ENCODE data around the gene GPR33.
A peak's percentile ranks its signal among the peaks of the same experiment; 100 is the strongest.
"Not testable (repeated sequence)": the region's sequence is repeated elsewhere in the genome, so short reads cannot be mapped to it uniquely, and the experiment has no call there.

The GPR33 gene

GRCh38 chr14:31457665-31458659, 29.9 kb downstream of the GPR33 start:
- no peak for DNase-seq (ENCODE audit: low read depth)

DNA sequence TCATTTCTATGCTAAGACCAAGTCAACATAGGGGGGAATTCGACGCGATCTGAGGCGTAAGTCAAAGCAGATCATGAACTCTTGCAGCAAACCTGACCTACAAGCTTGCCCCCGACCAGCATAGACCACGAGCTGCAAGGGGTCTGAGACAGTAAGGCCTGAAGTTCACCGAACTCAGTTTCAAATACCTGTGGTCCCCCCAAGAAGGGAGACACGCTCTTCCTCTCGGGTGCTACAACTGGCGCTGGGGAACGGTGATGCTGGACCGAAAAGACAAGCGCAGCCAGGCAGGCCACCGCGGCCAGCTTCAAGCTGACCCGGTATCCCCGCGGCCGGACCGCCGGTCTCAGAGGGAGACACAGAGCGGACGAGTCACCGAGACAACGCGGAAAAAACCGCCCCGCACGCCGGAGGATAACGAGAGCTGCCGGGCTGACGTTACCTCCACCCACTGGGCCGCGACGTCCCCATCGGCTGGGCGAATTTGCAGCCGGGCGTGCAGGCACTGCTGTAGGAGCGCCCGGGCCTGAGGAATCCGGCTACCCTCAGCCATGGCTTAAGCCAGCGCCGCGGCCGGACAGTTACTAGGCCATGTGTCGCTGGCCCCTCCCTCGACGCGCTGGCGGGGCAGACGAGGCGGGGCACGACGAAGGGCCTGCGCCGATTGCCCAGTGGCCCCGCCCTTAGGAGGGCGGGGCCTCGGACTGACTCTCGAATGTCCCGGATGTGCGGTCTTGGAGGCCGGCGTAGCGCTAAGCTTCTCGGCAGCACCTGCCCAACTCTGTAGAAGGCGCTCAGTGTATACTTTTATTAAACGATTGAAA, 30.8 kb downstream of the GPR33 start, which contains the start of gene DTD2:
Gene DTD2, minus strand, starts transcription at position 666 of the 824 bp plus-strand sequence. Its CDS starts 113 bp downstream, at position 553.
- peak; percentile 89 for DNase-seq (ENCODE audit: low read depth)

DNA sequence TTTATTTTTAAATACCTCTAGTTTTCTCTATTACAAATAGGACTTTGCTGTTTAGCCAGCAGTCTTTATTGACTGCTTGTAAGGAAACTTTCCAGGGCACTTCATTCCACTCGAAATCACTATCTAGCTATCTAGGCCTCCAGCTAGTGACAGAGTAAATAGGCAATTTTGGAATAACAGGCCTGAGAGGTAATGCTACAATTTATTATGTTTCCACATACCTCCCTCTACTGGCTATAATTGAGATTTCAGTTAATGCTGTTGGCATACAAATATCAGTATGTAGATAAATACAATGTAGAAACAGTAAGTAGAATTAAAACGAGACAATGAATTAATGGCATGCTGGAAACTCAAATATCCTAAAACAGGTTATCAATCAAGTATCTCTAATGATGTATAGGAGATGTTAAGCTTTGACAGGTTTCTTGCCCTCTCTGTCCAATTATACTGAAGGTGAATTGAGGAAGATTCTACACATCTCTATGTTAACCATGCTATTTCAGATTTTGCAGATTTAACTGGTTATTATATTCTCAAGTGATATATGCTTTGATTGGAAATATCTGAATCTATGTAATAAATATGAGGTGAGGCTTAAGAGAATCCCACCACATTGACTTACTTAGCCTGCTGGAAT, 37.7 kb downstream of the GPR33 start:
- DNase-seq (ENCODE audit: low read depth): no peak

GRCh38 chr14:31449136-31449535, 38.7 kb downstream of the GPR33 start:
- no peak for DNase-seq (ENCODE audit: low read depth)

DNA sequence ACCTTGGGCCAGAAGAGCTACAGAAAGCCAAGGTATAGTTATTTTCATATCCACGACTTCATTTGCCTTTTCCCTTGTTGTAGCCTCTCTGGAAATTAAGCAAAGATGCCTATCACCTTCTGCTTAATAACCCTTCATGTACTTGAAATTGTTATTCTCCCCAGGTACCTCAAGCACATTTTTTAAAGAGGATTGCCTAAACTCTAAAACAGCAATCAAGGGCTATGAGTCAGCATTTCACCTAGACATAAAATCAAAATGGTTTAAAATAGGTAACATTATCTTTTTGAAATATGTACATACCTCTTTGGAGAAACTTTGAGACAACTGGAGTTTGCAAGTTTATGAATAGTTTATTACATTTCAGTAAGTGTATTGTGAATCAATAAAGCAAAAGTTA, 42.1 kb downstream of the GPR33 start:
- DNase-seq (ENCODE audit: low read depth): no peak

DNA sequence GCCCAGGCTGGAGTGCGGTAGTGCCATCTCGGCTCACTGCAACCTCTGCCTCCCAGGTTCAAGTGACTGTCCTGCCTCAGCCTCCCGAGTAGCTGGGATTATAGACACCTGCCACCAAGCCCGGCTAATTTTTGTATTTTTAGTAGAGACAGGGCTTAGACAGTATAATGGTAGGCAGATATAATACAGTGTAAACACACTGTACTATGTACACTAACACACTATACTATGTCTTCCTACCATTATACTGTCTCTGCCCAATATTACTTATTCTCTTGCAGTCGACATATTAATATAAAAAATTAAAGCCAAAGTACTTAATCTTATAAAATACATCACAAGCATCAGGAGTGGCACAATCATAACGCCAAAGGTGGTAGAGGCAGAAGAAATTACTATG, 45.6 kb downstream of the GPR33 start:
- no peak for DNase-seq (ENCODE audit: low read depth)

DNA sequence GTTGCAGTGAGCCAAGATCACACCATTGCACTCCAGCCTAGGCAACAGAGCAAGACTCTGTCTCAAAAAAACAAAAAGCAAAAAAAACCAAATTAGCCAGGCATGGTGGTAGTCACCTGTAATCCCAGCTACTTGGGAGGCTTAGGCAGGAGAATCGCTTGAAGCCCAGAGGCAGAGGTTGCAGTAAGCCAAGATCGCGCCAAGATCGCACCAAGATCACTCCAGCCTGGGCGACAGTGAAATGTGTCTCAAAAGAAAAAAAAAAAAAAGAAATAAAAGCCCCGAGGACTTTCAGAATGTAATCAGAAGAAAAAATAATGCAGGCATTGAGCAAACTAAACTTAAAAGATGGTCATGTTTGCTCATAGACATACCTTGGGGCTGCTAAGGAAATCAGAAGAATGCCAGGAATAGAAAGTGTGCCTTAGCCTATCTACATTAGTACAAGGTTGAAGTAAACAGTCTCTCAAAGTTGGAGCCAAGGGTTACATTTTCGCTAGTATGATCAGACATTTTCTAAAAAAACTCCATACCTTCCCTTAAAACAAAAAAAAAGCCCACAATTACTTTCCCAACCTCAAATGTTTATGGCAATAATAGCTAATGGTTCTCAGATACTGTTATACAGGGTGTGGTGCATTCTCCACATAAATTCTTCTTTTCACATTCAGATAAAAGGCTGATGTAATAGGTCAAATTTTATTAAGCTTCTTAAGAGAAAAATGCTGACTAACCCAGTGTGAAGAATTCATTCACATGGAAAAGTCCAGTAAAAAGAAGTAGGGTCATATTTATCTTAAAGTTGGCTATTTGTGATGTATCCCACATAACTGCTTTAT, 46.3 kb downstream of the GPR33 start:
- DNase-seq (ENCODE audit: low read depth): no peak

DNA sequence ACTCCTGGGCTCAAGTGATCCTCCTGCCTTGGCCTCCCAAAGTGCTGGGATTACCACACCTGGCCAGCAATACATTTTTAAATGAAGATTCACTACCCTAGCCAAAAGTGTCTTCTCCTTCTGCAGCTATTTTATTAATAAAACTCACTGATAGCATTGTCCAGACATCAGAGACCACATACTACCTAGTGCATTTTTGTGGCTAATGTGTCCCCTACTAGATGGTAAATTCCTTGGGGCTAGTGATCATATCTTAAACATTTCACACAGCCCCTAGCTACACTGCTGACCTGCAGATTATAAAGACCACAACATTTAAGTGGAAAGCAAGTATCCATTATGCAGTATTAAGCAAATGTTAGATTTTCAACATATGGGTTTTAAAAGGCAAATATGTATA, 47.6 kb downstream of the GPR33 start:
- no peak for DNase-seq (ENCODE audit: low read depth)

DNA sequence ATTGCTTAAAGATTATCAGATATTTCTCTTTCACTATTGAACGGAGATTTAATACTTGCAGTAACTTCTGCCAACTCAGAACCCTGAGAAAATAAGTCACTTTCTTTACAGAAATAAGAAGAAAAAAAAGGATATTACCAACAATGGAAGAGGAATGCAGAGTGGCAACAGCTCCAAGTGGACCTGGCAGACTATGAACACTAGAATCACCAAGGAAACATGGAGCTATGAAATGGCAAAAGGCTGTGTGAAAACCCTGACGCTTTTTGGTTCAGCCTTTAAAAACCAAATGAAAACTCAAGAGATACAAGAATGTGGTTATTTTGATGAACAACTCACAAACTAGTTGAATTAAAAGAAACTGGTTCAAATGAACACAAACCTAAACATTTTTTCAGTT, 48.3 kb downstream of the GPR33 start:
- no peak for DNase-seq (ENCODE audit: low read depth)

GRCh38 chr14:31437045-31437691, 50.7 kb downstream of the GPR33 start:
- not testable (repeated sequence) for DNase-seq (ENCODE audit: low read depth)

GRCh38 chr14:31435276-31435675, 52.6 kb downstream of the GPR33 start:
- no peak for DNase-seq (ENCODE audit: low read depth)
